NCI-H748 treated with DMSO at 0.1 percent for 48 hours (cell line): ENCODE results near the gene AGBL3.
"Not testable (repeated sequence)": the region's sequence is repeated elsewhere in the genome, so short reads cannot be mapped to it uniquely, and the experiment has no call there.

Source experiments
- DNase-seq: peaks from one replicate; lab custom pipeline; 2025; lab: John Stamatoyannopoulos, UW

AGBL3 gene

DNA sequence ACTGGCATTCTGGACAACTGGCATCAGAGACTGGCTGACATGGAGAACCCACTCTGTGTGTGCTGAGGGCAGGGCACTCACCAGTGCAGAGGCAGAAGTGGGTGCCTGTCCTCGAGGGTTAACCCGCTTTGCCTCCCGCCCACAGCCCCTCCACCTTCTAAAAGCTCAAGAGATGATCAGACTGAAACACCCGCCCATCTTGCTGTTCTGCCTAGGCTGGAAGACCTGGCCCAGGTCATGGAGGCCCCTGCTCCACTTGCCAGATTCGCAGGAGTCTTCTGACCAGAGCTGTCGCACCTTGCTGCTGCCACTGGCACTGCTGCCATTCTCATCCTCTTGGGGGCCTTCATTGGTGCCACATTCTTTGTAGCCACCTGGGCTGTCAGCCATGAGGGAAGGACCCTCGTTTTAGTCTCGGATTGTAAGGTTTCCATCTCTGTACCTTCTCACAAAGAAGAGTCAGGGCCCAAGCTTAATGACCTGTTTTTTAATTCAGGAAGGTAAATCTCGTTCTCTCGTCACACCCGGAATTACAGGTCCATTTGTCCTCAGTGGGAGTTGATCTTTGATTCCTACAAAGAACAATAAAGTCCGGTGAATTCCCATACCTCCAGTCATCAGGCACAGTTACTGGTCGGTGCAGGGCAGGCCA lies 182.3 kb downstream of the AGBL3 start:
- no peak for DNase-seq

GRCh38 chr7:135169141-135169963 lies 183.0 kb downstream of the AGBL3 start:
- DNase-seq, result no peak

DNA sequence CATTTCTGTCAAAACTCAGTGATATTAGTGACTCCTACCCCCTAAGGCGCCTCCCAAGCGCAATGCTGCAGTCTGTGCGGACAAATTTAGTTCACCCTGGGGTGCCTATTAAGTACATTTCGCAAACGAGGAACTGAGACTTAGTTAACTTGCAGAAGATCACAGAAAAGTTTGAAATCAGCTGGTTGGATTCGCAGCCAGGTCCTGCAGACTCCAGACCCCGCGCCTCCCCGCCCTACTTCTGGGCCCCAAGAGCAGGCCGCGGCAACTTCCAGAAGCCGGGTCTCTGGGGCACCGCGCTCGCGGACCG lies 183.6 kb downstream of the AGBL3 start:
- DNase-seq, result no peak

DNA sequence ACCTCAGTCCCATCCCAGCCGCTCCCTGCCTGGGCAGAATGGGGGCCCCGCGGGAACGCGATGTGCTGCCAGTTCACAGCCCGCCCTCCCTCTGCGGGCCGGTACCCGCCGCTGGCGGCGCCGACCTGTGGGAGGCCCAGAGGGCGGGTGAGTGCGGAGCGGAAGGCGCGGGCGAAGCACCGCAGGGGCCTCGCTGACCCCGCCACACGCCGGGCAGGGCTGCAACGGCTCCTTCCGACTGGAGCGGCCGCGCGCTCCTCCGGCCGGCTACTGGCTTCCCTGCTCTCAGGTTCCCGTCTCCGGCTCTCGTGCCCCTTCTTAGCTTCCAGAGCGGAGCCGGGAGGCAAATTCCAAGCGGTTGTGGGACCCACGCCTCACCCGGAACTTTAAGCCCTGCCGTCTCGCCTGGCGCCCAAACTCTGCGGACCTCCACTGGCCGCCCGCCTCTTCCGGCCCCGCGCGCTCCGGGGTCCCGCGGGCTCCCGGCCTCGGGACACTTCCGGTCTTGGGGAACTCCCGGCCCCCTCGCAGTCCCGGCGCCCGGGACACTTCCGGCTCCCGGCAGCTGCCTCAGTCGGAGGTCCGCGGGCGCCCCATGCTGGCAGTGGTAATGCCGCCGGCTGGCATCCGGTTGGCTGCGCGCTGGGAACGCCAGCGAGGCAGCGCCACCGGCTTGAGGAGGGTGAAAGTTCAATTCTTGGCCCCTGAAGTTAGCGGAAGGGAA lies 184.1 kb downstream of the AGBL3 start, which contains the start of gene CYREN:
CYREN (minus strand) TSS at position 434 of the 724 bp plus-strand sequence. CDS start 1,785 bp downstream, outside the sequence.
- DNase-seq, result peak; percentile 55

DNA sequence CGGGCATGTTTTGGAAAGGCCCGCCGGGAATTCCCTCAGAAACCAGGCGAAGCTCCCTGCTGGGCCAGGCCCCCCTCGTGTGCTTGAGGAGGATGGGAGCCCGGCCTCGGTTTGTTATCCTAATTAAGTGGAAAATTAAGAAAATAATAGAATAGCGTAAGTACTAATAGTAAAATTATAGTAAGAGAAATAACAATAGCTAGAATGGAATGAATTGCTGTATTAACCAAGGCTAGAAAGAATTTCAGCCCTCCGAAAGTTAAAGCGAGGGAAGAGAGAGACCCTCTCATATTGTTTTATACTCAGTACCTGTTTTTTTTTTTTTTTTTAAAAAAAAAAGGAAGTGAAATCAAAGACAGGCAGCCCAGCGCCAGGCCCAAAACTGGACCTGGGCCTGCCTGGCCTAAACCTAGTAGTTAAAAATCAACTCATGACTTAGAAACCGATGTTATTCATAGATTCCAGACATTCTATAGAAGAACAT lies 184.7 kb downstream of the AGBL3 start:
- not testable (repeated sequence) for DNase-seq

DNA sequence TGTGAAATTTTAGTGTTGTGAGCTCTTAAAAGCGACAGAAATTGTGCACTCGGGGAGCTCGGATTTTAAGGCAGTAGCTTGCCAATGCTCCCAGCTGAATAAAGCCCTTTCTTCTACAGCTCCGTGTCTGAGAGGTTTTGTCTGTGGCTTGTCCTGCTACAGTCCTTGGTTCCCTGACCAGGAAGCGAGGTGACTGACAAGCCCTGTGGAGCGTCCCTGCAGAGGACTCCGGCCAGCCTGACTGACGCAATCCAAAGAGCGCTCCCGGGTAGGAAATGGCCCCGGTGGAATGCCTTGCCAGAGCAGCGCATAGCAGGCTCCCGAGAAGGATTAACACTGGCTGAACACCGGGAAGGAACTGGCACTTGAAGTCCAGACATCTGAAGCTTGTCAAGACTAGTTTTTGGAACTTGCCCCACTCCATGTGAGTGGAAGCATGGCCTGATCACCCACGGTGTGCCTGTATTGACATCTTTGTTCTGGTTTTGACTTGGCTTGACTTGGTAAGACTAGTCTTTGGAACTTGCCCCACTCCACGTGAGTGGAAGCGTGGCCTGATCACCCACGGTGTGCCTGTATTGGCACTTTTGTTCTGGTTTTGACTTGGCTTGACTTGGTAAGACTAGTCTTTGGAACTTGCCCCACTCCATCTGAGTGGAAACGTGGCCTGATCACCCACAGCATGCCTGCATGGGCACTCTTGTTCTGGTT lies 185.4 kb downstream of the AGBL3 start:
- not testable (repeated sequence) for DNase-seq

DNA sequence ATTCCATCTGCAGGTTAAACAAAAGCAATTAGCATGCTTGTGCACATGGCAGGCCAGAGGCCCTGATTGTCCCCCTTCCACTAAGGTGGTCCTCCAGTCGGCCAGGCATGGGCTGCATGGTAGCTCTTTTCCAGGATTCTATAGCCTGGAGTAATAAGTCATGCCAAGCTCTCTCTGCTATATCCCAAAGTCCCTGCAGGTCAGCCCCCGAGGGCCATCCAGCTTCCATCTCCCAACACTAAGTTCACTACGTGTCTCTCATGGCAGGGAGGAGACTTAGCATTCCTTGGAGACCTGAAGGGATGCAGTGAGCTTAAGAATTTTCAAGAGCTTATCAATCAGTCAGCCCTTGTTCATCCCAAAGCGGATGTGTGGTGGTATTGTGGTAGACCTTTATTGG lies 187.6 kb downstream of the AGBL3 start:
- DNase-seq, result not testable (repeated sequence)

- DNase-seq, result no peak
Observed at GRCh38 chr7:135174941-135175340, 188.6 kb downstream of the AGBL3 start.

DNA sequence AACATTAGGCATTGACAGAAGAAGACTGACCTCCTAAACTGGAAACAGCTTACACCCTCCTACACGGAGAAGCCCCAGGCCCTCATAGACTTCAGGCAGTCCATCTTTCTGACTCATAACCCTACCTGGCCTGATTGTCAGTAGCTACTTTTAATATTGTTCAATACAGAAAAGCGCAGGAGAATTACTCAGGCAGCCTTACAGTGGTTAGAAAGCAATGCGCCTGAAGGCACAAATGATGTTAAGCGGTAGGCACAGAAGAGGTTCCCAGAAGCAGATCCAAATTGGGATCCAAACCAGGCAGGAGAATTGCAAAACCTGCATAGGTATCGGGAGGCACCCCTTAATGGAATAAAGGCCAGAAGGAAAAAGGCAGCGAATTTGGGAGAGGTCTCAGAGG lies 189.6 kb downstream of the AGBL3 start:
- DNase-seq, result no peak

DNA sequence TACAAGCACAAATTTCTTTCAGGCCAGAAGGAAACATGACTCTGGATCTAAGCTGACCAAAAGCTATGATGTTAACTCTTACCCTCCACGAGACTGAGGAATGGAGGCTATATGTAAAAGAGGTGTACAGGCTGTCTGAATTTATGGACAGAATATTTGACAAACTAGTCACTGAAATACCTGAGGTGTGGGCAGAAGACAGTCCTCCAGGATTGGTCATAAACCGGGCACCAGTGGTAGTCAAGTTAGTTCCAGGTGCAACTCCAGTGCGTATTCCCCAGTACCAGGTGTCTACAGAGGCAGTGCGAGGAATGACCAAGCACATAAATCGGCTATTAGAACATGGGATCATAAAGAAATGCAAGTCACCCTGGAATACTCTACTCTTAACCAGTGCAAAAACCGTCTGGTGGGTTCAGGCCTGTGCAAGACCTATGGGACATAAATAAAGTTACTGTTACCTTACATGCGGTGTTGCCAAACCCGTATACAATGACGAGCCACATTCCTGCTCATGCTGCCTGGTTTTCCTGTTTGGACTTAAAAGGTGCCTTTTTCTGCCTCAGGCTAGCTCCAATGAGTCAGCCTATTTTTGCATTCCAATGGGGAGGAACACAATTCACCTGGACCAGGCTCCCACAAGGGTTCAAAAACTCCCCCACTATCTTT lies 190.9 kb downstream of the AGBL3 start:
- no peak for DNase-seq

- DNase-seq, result no peak
Observed at GRCh38 chr7:135178364-135178763, 192.1 kb downstream of the AGBL3 start.

DNA sequence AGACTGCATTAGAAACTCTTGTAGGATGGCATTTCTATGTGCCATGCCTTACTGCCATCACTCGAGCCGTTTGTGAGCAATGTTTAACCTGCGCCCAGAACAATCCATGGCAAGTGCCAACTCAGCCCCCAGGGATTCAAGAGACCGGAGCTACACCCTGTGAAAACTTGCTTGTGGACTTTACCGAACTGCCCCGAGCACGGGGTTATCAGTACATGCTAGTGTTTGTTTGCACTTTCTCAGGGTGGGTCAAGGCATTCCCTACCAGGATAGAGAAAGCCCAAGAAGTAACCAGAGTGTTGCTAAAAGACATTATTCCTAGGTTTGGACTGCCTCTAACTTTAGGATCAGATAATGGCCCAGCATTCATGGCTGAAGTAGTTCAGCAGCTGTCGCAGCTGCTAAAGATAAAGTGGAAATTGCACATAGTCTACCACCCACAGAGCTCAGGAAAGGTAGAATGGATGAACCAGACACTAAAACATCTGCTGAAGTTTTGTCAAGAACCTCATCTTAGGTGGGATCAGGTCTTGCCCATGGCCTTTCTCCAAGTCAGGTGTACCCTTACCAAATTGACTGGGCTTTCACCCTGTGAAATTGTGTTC lies 193.1 kb downstream of the AGBL3 start:
- no peak for DNase-seq

- DNase-seq, result no peak
Observed at GRCh38 chr7:135180122-135180521, 193.8 kb downstream of the AGBL3 start.

GRCh38 chr7:135181261-135181928 lies 195.1 kb downstream of the AGBL3 start:
- no peak for DNase-seq

- no peak for DNase-seq
Observed at GRCh38 chr7:135181929-135182678, 195.8 kb downstream of the AGBL3 start.

DNA sequence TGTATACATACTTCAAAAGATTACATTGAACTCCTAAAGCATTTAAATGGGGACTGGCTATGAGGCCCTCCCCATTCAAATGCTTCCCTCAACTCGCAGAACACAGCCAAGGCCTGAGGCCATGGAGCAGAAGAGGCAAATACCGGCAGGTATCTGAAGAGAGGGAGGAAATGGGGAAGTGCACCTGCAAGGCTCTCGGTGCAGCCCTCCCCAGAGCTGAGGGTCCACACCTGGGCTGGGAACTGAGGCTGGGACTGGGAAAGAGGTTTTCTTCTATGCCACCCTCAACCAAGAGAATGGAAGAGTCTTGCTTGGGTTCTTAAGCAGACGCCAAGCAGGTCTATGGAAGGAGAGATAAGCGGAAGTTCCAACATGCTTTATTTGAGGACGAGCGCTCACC lies 197.2 kb downstream of the AGBL3 start:
- DNase-seq, result no peak

GRCh38 chr7:135184254-135184841 lies 198.0 kb downstream of the AGBL3 start:
- no peak for DNase-seq
